GM18907 (cell line): ENCODE results near the gene ULBP3.
"Not testable (repeated sequence)": the region's sequence is repeated elsewhere in the genome, so short reads cannot be mapped to it uniquely, and the experiment has no call there.

ENCODE experiments used
- ATAC-seq: cut with Tn5 transposase; IDR thresholded peaks from one replicate; pipeline ENCODE4 v1.9.1; 2021; ENCODE audit warnings: mild to moderate bottlenecking, moderate library complexity; ENCODE audit not compliant: unreplicated experiment

The ULBP3 gene

DNA sequence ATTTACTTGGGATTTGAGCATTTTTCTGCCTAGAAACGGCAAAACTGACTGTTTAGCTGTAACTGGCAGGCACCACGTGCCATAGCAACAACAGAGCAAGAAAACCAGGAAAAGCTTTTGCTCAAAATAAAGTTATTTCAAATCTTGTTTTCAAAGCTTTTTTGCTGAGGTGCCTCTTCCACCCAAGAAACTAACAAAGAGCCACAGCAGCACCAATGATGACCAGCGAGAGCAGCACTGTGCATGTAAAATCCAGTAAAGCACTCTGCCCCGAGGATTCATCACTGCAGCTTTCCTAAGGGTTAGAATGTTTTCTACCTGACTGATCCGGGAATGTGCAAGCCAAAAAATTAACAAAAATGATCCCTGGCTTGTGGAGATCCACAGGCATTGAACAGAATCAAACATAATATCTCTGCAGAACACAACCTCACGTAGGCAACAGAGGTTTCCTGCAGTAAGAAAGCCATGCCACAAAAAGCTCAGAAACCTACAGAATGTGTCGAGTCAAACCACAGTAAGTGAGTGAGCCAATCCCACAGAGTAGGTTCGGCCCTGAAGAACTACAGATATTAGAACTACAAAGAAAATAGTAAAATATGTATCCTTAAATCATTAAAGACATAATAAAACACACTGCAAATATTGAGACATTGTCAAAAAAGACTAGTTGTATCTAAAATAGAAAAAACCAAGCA lies 7.4 kb upstream of the ULBP3 start:
- ATAC-seq = no peak

DNA sequence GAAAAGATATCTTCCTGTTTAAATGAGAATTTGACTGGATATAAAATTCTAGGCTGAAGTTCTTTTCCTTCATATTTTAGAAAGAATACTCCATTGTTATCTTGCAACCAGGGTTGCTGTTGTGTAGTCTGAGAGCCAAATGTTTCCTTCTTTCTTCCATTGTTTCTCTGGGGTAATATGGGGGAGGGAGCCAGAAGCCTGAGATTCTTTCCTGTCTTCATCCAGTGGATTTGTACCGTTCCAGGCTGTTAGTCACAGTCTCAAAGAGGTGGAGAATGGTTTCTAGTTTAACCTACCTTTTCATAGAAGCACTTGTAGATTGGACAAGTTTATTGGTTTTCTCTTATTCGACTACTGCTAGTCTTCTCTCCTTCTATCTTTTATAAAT lies 6.1 kb upstream of the ULBP3 start:
- ATAC-seq = no peak

DNA sequence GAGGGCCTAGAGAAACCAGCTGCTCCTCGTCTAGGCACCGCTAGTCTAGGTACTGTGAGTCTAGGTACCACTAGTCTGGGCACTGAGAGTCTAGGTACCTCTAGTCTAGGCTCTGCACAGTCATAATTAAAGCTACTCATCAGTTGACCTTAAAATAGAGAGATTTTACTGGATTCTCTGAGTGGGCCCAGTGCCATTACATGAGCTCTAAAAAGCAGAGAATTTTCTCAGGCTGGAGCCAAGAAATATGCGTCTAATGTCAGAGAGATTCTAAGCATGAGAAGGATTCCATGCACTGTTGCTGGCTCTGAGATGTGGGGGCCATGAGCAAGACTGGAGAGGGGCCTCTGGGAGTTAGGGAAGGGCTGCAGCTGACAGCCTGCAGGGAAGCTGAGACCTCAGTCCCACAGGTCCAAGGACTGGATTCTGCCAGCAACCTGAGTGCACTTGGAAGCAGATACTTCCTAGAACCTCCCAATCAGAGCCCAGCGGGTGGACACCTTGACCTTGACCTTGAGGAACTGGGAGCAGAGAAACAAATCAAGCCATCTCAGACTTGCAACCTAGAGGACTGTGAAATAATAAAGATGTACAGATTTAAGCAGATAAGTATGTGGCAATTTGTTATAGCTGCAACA lies 5.6 kb upstream of the ULBP3 start:
- not testable (repeated sequence) for ATAC-seq

DNA sequence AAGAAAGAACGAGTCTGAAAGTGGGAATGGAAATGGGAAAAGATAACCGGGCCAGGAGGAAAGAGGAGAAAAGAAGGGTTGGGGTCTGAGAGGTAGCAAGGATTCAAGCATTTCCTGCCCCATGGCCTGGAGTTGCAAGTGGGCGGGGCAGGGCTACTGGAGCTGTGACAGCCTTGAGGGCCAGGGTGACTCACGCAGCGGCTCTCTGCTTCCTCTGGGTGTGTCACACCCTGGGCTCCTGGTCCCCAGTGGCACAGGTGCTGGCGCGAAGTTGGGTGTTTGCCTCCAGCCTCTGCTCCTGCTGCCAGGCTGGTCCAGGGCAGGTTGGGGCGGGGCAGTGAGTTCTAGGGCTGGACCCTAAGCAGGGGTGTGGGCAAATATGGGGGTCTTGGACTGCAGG lies 3.3 kb upstream of the ULBP3 start:
- ATAC-seq = no peak

DNA sequence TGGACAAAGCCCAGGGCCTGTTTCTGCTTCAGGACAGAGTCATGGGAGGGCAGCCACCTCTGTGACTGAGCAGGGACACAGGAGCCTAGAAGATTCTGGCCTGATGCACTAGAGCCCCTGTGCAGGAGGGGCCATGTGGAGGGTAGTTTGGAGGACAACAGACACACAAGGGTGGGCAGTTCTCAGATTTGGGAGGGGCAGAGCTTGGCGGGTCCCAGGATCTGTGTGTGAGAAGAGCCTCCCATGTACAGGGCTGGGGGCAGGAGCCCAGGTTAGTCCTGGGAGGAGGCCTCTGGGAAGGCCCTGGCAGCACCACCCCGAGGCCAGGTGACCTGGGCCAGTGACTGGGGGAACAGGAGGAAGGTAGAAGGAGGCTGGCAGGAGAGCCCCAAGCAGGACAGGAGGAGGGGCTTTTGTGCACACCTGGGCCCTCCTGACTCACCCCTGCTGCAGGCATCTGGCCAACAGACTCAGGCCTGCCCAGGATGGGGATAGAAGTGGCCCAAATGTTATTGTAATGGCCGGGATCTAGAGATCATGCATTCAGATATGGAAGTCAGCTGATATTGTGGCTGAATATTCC lies 1.4 kb upstream of the ULBP3 start:
- no peak for ATAC-seq

DNA sequence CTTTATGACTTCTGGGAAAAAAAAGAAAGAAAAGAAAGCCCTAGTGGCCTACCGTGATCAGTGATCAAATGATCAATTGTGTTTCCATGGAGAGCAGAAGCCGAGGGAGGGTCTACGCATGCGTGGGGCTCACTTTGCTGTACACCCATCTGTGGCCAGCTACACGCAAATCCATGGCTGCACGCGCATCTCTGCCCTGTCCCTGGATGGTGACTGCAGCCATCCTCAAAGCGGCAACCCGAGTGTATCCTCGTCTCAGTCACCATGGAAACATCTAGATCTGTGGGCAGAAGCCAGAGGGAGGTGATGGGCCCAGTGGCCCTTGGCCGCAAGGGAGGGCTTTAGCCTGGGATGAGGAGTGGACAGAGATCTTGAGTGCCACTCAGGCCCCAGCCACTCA lies 785 bp upstream of the ULBP3 start:
- ATAC-seq = no peak

DNA sequence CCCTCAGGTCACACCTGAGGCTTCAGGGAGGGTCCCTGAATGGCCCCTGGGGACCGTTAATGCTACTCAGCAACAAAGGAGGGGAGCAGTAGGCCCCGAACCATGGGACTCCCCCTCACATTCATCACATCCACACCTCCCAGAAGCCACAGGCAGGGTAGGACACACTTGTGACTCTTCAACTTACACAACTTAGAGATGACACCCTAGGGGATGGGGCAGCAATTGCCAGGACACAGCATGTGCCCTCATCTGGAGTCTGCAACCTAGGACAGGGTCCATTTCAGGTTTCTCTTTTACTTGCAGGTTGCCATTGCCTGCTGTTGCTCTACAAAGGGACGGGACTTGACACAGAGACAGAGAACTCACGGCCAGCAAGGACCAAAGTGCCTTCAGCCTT lies 770 bp downstream of the ULBP3 start:
- ATAC-seq = no peak

DNA sequence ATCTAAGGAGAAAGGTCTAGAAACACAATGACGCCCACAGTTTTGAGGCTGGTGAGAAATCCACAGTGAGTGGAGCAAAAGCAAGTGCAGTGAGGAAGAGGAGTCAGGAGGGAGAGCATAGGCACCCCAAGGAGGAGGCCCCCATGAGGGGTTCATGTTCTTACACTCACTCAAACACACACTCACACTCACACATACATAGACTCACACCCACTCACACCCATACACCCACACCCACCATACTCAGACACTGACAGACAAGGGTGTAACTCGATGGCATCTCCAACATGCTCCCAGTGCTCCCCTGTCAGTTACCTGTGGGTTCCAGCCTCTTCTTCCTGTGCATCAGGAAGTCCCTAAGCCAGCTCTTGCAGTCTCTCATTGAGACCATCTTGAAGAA lies 3.8 kb downstream of the ULBP3 start:
- ATAC-seq = no peak

DNA sequence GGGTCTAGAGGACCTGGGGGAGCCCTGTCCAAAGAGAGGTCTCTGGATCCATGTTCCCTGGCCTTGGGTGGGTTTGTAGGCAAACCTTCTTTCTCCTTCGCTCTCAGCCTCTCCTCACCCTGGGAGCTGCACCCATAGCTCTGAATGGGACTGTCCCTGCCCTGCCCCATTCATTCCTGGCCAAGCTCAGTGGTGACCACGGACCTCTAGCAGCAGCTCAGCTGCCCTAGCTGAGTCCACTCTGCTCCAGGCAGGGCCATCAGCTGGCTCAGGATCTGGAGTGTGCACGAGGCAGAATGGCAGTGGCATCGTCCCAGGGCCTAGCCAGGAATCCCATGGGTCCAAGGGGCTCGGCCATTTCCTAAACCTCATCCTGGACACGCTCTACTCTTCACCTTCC lies 5.3 kb downstream of the ULBP3 start:
- ATAC-seq = no peak

DNA sequence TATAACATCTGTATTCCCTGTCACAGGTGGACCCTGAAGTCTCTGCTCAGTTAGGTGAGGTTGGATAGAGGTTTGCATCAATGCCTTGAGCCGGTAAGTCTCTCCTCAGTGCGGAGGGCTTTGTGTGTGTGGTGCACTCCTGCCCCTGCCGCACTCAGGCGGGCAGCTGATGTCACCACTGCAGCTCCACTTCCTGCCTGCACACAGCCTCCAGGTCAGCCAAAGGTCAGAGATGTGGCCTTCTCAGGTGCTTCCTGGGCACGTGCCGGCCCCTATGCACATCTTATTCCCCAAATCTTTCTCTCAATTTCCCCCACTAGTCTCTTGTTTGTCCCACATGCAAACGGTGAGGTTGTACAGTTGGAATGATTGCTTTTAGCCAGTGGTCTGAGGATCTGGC lies 8.9 kb downstream of the ULBP3 start:
- not testable (repeated sequence) for ATAC-seq

DNA sequence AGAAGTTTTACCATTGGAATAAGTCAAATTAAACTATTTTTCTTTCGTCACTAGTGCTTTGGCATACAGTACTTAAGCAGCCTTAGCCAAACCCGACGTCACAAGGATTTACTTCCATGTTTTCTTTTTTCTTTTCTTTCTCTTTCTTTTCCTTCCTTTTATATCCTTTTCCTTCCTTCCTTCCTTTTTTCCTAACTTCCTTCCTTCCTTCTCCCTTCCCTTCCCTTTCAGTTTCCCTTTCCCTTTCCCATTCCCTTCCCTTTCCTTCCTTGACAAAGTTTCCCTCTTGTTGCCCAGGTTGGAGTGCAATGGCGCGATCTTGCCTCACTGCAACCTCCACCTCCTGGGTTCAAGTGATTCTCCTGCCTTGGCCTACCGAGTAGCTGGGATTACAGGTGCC lies 9.9 kb downstream of the ULBP3 start:
- ATAC-seq = no peak

DNA sequence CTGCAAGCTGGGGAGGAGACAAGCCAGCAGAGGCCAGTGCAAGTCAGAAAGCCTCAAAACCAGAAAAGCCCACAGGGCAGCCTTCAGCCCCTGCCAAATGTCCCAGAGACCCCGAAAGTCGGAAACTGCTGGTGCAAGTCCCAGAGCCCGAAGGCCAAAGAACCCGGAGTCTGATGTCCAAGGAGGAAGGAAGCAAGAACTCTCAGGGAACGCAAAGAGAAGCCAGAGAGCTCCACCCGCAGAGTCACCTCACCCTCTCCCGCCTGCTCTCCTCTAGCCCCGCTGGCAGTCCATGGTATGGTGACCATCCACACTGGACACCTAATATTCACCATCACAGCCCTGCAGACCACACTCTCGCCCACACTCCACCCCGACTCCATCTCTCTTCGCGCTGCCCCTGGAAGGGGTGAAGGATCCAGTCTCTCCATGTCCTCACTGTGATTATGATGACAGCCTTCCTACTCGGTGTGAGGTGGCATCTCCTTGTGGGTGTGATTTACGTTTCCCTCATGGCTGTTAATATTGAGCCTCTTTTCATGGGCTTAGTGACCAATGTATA lies 10.6 kb downstream of the ULBP3 start:
- ATAC-seq = no peak

DNA sequence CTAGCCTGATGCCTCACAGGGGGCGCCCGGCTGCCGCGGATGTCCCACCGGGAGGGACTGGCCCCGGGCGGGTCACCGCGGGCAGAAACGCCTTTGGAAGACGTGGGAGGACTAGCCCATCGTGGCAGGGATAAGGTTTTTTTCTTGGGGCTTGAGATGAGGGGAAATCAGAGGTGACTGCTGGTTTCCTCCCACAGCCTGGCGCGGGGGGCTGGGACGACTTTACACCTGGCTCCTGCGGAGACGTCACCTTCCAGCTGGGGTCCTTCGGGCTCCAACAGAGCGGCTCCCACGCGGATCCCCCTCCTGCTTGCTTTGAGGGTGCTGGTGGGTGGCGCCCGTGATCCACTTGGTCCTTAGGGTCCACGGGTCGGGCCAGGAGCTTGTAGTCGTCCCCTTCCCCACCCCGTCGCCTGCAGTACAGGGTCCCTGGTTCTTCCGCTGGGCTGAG lies 11.4 kb downstream of the ULBP3 start:
- ATAC-seq = no peak

DNA sequence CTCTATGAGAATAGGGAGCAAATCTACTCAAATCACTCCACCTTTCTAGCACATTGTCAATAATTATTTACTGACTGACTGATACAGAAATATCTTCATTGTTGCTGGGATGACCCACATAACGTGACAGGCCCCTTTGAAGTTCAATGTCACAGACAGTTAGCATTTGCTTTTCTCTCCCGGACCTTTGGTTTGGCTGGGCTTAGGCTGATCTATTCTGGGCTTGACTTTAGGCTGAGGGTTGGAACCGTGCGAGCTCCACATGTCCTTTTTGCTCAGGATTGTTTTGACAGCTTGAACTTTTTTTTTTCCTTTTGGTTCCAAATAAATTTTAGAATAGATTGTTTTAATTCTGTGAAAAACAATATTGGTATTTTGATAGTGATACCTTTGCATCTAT lies 12.0 kb downstream of the ULBP3 start:
- ATAC-seq = no peak

DNA sequence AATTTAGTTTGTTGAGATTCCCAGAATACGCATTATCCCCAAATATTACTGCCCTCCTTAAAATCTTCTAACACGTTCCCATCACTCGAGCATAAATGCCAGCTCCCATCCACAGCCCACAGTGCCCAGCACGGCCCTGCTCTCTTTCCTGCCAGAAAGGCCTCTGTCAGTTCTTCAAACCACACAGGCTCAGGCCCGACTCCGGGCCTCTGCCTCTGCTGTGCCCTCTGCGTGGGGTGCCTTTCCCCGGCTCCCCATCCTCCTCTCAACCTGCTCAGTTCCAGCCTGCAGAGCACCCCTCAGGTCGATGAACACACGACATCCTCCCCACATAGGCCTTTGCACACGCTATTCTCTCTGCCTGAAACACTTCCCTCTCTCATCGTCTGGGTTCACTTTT lies 12.8 kb downstream of the ULBP3 start:
- ATAC-seq = no peak

DNA sequence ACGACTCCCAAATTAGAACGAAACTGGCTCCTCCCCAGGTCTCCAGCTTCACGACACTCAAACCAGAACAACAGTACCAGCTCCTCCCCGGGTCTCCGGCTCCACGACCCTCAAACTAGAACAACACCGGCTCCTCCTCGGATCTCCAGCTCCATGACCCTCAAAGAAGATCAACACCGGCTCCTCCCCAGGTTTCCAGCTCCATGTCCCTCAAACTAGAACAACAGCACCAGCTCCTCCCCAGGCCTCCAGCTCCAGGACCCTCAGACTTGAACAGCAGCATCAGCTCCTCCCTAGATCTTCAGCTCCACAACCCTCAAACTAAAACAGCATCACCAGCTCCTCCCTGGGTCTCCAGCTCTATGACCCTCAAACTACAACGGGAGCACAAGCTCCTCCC lies 13.8 kb downstream of the ULBP3 start:
- ATAC-seq = no peak

DNA sequence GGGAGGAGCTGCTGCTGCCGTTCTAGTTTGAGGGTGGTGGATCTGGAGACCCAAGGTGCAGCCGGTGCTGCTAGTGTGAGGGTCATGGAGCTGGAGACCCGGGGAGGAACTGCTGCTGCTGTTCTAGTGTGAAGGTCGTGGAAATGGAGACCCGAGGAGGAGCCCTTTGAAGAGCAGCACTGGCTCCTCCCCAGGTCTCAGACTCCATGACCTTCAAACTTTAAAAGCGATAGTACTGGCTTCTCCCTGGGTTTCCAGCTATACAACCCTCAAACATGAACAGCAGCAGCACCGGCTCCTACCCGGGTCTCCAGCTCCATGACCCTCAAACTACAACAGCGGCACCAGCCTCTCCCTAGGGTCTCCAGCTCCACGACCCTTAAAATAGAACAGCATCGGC lies 15.5 kb downstream of the ULBP3 start:
- ATAC-seq = no peak

DNA sequence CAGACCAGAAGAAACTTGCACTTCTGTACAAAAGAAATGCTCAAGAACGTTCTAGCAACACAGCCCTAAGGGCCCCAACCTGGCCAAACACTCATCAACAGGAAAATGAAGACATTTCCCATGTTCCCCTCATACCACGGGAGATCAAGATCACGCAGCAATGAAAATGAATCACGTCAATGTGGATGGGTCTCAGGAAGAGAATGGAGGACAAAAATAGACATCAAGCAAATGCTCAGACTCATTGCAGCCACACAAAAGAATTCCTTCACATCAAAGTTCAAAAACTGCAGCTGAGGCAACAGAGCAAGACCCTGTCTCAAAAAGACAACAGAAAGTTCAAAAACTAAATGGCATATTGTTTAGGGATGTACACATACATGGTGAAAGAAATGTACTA lies 18.1 kb downstream of the ULBP3 start:
- no peak for ATAC-seq

DNA sequence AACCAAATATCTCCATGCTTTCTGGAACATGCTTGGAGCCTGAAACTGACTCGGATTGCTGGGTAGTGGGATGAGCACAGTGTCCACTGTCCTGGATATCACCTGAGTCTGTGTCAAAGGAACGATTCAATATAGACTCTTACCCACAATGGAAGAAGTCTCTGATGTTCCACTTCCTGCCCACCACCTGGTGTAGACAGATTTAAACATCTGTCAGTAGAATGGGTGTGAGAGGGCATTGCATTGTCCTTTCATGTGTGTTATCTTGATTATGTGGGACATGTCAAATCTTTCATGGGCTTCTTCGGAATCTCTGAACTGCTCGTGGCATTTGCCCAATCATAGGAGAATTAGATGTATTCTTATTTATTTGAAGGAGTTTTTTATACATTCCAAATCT lies 20.8 kb downstream of the ULBP3 start:
- ATAC-seq = no peak

DNA sequence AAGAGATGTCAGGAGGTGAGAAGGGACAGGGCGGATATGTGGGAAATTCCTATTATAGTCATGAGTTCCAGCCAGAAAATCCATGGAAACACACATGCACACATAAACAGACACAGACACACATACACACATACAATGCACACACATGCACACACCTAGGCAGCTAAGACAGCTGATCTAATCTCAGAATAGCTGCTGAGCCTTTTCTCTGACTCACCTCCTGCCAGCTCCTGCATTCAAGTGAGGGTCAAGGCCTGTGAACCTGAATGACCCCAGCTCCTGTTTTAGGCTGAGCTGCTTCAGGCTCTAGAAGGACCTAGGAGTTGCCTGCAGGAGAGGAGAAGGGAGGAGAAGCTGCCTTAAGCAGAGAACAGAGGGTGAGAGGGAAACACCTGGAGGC lies 22.0 kb downstream of the ULBP3 start:
- ATAC-seq = no peak

DNA sequence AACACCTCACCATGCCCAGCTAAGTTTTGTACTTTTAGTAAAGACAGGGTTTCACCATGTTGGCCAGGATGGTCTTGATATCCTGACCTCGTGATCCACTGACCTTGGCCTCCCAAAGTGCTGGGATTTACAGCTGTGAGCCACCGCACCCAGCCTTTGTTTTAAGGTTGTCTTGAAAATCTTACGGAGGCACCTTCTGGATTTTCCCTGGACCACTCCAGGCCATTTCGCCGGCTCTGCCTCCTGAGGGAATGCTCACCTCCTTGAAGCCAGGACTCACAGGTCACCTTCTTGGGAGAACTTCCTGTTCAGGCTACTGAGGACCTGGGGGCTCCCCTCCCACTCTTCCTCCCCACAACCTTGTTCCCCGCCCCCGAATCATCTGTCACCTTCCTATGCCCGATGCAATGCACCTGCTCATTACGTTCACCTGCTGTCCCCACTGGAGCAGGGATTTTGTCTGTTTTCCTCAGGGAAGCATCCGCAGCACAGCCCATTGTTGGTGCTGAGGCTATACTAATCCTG lies 24.2 kb downstream of the ULBP3 start:
- no peak for ATAC-seq
